ENCODE results near the gene CTBP1. TPM values are rescaled to one million over a fixed set of nuclear protein-coding genes. Genes with fewer than 3 reads are reported as not detected.

The CTBP1 gene
- total and polyA plus RNA-seq, 2 experiments from 2014 or later, result 40.1 to 160 TPM

- H3F3A ChIP-seq (ENCODE audit: insufficient read depth), result no peaks in the 10 kb centered on the region
- no peak overlapping the region for H3K4me3 ChIP-seq
- H3K27me3 ChIP-seq (replicated peaks; ENCODE audit: insufficient read depth), result no peaks in the 10 kb centered on the region
- H3K4me2 ChIP-seq (ENCODE audit: unreplicated experiment), result no peak overlapping the region
- TF ChIP-seq EZH2phosphoT487 (IDR thresholded peaks at IDR 0.05; ENCODE audit: insufficient read depth, low read depth) (no peak), EZH2 (IDR thresholded peaks at IDR 0.05; ENCODE audit: insufficient read depth, poor library complexity, severe bottlenecking) (no peak)
- H3K27ac ChIP-seq, result no peak overlapping the region
- H3K4me1 ChIP-seq (ENCODE audit: insufficient read depth), result no peaks in the 10 kb centered on the region
- no peaks in the 10 kb centered on the region for H4K20me1 ChIP-seq (ENCODE audit: insufficient read depth)
- no peak overlapping the region for H2AFZ ChIP-seq
- in situ Hi-C loops (cut with MboI), result no loop called here
- 97 to 98% methylated on average over 12 to 15 of the region's 16 CpGs for WGBS, 2 experiments (ENCODE audit: low coverage in 1 of 2, low lambda C conversion rate in 2 of 2, missing lambda C conversion rate in 2 of 2)
- H3K36me3 ChIP-seq (ENCODE audit: low read depth), result peaks cover 7% of the 10 kb centered on the region; the same call in 1 of the 2 replicates
- no peaks in the 10 kb centered on the region for H3K79me2 ChIP-seq (ENCODE audit: insufficient read depth)
- no peaks in the 10 kb centered on the region for H3K9me3 ChIP-seq (ENCODE audit: low read depth)
- no peak overlapping the region for H3K9ac ChIP-seq
- H3K9me2 ChIP-seq (ENCODE audit: insufficient read depth), result no peaks in the 10 kb centered on the region
- no peak for DNase-seq
These were observed 22.3 kb downstream of the CTBP1 start for GRCh38 chr4:1226598-1226997.

GRCh38 chr4:1226144-1226481, 22.8 kb downstream of the CTBP1 start:
- no peak overlapping the region for H3K4me3 ChIP-seq
- H3K79me2 ChIP-seq (ENCODE audit: insufficient read depth), result no peaks in the 10 kb centered on the region
- H3K9ac ChIP-seq, result no peak overlapping the region
- peaks cover 10% of the 10 kb centered on the region; the same call in 1 of the 2 replicates for H3K36me3 ChIP-seq (ENCODE audit: low read depth)
- no peaks in the 10 kb centered on the region for H3K4me1 ChIP-seq (ENCODE audit: insufficient read depth)
- H3K4me2 ChIP-seq (ENCODE audit: unreplicated experiment), result no peak overlapping the region
- no peaks in the 10 kb centered on the region for H3K27me3 ChIP-seq (replicated peaks; ENCODE audit: insufficient read depth)
- no peaks in the 10 kb centered on the region for H3K9me2 ChIP-seq (ENCODE audit: insufficient read depth)
- no peak for DNase-seq
- H4K20me1 ChIP-seq (ENCODE audit: insufficient read depth), result no peaks in the 10 kb centered on the region
- no peak overlapping the region for H3K27ac ChIP-seq
- H3F3A ChIP-seq (ENCODE audit: insufficient read depth), result no peaks in the 10 kb centered on the region
- no peak overlapping the region for H2AFZ ChIP-seq
- TF ChIP-seq EZH2phosphoT487 (IDR thresholded peaks at IDR 0.05; ENCODE audit: insufficient read depth, low read depth) (no peak), EZH2 (IDR thresholded peaks at IDR 0.05; ENCODE audit: insufficient read depth, poor library complexity, severe bottlenecking) (no peak)
- H3K9me3 ChIP-seq (ENCODE audit: low read depth), result no peaks in the 10 kb centered on the region
- in situ Hi-C loops (cut with MboI), result no loop called here
- WGBS, 2 experiments (ENCODE audit: low coverage in 1 of 2, low lambda C conversion rate in 2 of 2, missing lambda C conversion rate in 2 of 2), result 94 to 95% methylated on average over 13 to 15 of the region's 15 CpGs

GRCh38 chr4:1225272-1226143, 23.4 kb downstream of the CTBP1 start:
- WGBS, 2 experiments (ENCODE audit: low coverage in 1 of 2, low lambda C conversion rate in 2 of 2, missing lambda C conversion rate in 2 of 2), result 95 to 97% methylated on average over 21 to 67 of the region's 67 CpGs
- Histone ChIP-seq H3K4me1 (ENCODE audit: insufficient read depth) (no peaks in the 10 kb centered on the region), H3K9ac (no peak overlapping the region), H3K9me3 (ENCODE audit: low read depth) (no peaks in the 10 kb centered on the region), H4K20me1 (ENCODE audit: insufficient read depth) (no peaks in the 10 kb centered on the region), H3K4me3 (no peak overlapping the region), H3K27me3 (replicated peaks; ENCODE audit: insufficient read depth) (no peaks in the 10 kb centered on the region), H3K9me2 (ENCODE audit: insufficient read depth) (no peaks in the 10 kb centered on the region), H2AFZ (no peak overlapping the region), H3K27ac (no peak overlapping the region), H3K4me2 (ENCODE audit: unreplicated experiment) (no peak overlapping the region), H3F3A (ENCODE audit: insufficient read depth) (no peaks in the 10 kb centered on the region), H3K79me2 (ENCODE audit: insufficient read depth) (no peaks in the 10 kb centered on the region), H3K36me3 (ENCODE audit: low read depth) (peaks cover 14% of the 10 kb centered on the region; the same call in 1 of the 2 replicates)
- no peak for DNase-seq
- TF ChIP-seq EZH2phosphoT487 (IDR thresholded peaks at IDR 0.05; ENCODE audit: insufficient read depth, low read depth) (no peak), EZH2 (IDR thresholded peaks at IDR 0.05; ENCODE audit: insufficient read depth, poor library complexity, severe bottlenecking) (no peak)
- in situ Hi-C loops (cut with MboI), result no loop called here

GRCh38 chr4:1223841-1224809, 24.8 kb downstream of the CTBP1 start:
- in situ Hi-C loops (cut with MboI), result no loop called here
- Histone ChIP-seq H3K9ac (no peak overlapping the region), H3K27ac (no peak overlapping the region), H3K36me3 (ENCODE audit: low read depth) (peaks cover 14% of the 10 kb centered on the region; the same call in 1 of the 2 replicates), H3K4me3 (no peak overlapping the region), H3K4me2 (ENCODE audit: unreplicated experiment) (no peak overlapping the region), H3K9me2 (ENCODE audit: insufficient read depth) (no peaks in the 10 kb centered on the region), H3K27me3 (replicated peaks; ENCODE audit: insufficient read depth) (no peaks in the 10 kb centered on the region), H3F3A (ENCODE audit: insufficient read depth) (no peaks in the 10 kb centered on the region), H3K79me2 (ENCODE audit: insufficient read depth) (no peaks in the 10 kb centered on the region), H3K9me3 (ENCODE audit: low read depth) (no peaks in the 10 kb centered on the region), H2AFZ (no peak overlapping the region), H4K20me1 (ENCODE audit: insufficient read depth) (no peaks in the 10 kb centered on the region), H3K4me1 (ENCODE audit: insufficient read depth) (no peaks in the 10 kb centered on the region)
- 93 to 94% methylated on average over 40 of the region's 40 CpGs for WGBS, 2 experiments (ENCODE audit: low coverage in 1 of 2, low lambda C conversion rate in 2 of 2, missing lambda C conversion rate in 2 of 2)
- DNase-seq, result no peak
- TF ChIP-seq EZH2 (IDR thresholded peaks at IDR 0.05; ENCODE audit: insufficient read depth, poor library complexity, severe bottlenecking), result no peak
- no peak for TF ChIP-seq EZH2phosphoT487 (IDR thresholded peaks at IDR 0.05; ENCODE audit: insufficient read depth, low read depth)

All from GM23248 (cell line).